Endothelial cell (in vitro differentiated cells): ENCODE measurements around the gene REM1. TPM values are rescaled to one million over a fixed set of nuclear protein-coding genes. Genes with fewer than 3 reads are reported as not detected.
"Not testable (repeated sequence)": the region's sequence is repeated elsewhere in the genome, so short reads cannot be mapped to it uniquely, and the experiment has no call there.

Source experiments
- DNase-seq: peaks from one replicate; pipeline ENCODE4 v3.0.0; 2021; ENCODE audit warnings: low spot score
- H3K27ac Mint-ChIP-seq: one replicate; pipeline ENCODE4 v1.8.0; 2021; ENCODE audit warnings: mixed read lengths, inconsistent platforms; ENCODE audit not compliant: unreplicated experiment
- H3K27me3 Mint-ChIP-seq: one replicate; pipeline ENCODE4 v1.8.0; 2021; ENCODE audit warnings: mild to moderate bottlenecking, moderate library complexity, mixed read lengths, inconsistent platforms; ENCODE audit not compliant: unreplicated experiment
- H3K36me3 Mint-ChIP-seq: one replicate; pipeline ENCODE4 v1.8.0; 2021; ENCODE audit warnings: mild to moderate bottlenecking, low read depth, mixed read lengths, inconsistent platforms; ENCODE audit not compliant: unreplicated experiment
- H3K4me1 Mint-ChIP-seq: one replicate; pipeline ENCODE4 v1.8.0; 2021; ENCODE audit warnings: mild to moderate bottlenecking, mixed read lengths, inconsistent platforms; ENCODE audit not compliant: unreplicated experiment
- H3K4me3 Mint-ChIP-seq: one replicate; pipeline ENCODE4 v1.8.0; 2021; ENCODE audit warnings: mild to moderate bottlenecking, mixed read lengths, inconsistent platforms; ENCODE audit not compliant: unreplicated experiment
- H3K9me3 Mint-ChIP-seq: one replicate; pipeline ENCODE4 v1.8.0; 2021; ENCODE audit warnings: mixed read lengths, inconsistent platforms; ENCODE audit not compliant: unreplicated experiment
- CTCF ChIP-seq: fragments of 200-600 bp; sonication (generic); IDR thresholded peaks from one replicate; pipeline ENCODE4 v1.5.0; 2021; ENCODE audit warnings: antibody characterized with exemption; ENCODE audit not compliant: unreplicated experiment
- total RNA-seq: library from RNA; stranded (reverse); fragmentation: NEBNext Ultra II Directional; extraction: Animal tissue kit (Norgen Biotek cat#: 25700); gene quantifications from one replicate; pipeline ENCODE4 v1.2.1, GENCODE V29; 2021; ENCODE audit not compliant: unreplicated experiment

The REM1 gene
- total RNA-seq, 1 donor from 2014 or later = not detected

- H3K4me1 Mint-ChIP-seq = no peaks in the 10 kb centered on the region
- H3K27me3 Mint-ChIP-seq = peaks cover 3% of the 10 kb centered on the region
- no peaks in the 10 kb centered on the region for H3K36me3 Mint-ChIP-seq
- H3K9me3 Mint-ChIP-seq = peaks cover 9% of the 10 kb centered on the region
- no peak for TF ChIP-seq CTCF
- H3K27ac Mint-ChIP-seq = no peak overlapping the region
- no peak overlapping the region for H3K4me3 Mint-ChIP-seq
- DNase-seq = no peak
Measured at GRCh38 chr20:31454361-31454760, 20.7 kb upstream of the REM1 start.

- not testable (repeated sequence) for H3K4me3 Mint-ChIP-seq, H3K27ac Mint-ChIP-seq, H3K36me3 Mint-ChIP-seq, H3K4me1 Mint-ChIP-seq, DNase-seq
- peaks cover 24% of the 10 kb centered on the region for H3K9me3 Mint-ChIP-seq
- H3K27me3 Mint-ChIP-seq = peaks cover 25% of the 10 kb centered on the region
Measured at GRCh38 chr20:31470946-31471345, 4.1 kb upstream of the REM1 start.

DNA sequence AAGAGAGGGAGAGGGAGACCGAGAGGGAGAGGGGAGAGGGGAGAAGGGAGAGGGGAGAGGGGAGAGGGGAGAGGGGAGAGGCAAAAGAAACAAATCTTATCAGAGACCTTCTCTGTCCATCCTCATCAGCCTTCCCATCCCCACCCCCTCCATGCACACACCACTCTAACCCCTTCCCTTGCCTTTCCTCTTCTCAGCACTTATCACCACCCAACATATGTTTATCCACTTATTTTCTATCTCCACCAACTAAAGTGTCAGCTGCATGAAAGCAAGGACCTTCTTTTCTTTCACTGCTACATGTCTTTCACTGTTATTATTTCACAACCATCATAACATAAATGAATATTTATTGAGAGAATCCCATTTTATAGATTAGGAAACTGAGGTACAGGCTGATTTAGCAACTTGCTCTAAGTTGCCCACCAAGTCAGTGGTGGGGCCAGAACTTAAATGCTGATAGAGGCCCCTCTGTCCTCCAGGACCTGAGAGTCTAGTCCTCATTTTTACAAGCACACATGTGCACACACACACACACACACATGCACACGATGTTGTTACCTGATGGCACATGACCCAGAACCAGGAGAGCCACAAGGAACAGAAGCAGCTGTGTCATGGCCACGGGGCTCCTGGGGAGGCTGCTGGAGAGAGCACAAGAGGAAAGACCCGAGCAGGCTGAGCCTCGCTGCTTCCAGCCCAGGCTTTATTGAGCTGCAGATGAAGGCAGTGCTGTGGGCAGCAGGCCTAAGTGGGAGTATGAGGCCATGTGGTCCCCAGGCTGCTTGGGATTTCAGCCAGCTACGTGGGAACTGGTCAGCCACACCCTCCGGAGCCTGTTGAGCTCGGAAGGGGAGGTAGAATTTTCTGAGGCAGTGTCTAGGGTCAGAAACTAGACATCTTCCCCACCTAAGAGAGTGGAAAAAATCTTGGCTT, 2.4 kb upstream of the REM1 start:
- peaks cover 6% of the 10 kb centered on the region for H3K36me3 Mint-ChIP-seq
- peak overlapping the region; percentile 49 for H3K27ac Mint-ChIP-seq
- TF ChIP-seq CTCF = no peak
- peaks cover 24% of the 10 kb centered on the region for H3K9me3 Mint-ChIP-seq
- H3K4me1 Mint-ChIP-seq = no peaks in the 10 kb centered on the region
- no peak for DNase-seq
- peaks cover 29% of the 10 kb centered on the region for H3K27me3 Mint-ChIP-seq
- H3K4me3 Mint-ChIP-seq = peak overlapping the region; percentile 82

GRCh38 chr20:31473331-31474096, 1.6 kb upstream of the REM1 start:
- Mint-ChIP-seq H3K4me1 (no peaks in the 10 kb centered on the region), H3K9me3 (peaks cover 18% of the 10 kb centered on the region), H3K36me3 (peaks cover 6% of the 10 kb centered on the region), H3K4me3 (no peak overlapping the region), H3K27me3 (peaks cover 26% of the 10 kb centered on the region), H3K27ac (no peak overlapping the region)
- no peak for DNase-seq
- no peak for TF ChIP-seq CTCF

DNA sequence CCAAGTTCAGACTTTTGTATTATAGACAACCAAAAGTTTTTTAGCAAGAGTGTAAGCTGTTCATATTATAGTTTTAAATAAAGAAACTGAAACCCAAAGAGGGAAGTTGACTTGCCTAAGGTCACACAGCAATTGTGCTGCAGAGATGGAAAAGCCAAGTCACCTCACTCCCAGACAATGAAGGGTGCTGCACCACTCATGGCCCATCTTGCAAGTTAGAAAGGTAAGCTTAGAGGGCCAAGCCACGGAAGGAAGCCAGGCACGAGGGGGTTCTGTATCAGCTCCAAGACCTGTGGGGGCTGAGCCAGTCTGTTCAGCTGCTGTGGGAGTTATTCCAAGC, 1.0 kb upstream of the REM1 start:
- no peak overlapping the region for H3K27ac Mint-ChIP-seq
- H3K9me3 Mint-ChIP-seq = peaks cover 18% of the 10 kb centered on the region
- no peak for TF ChIP-seq CTCF
- H3K36me3 Mint-ChIP-seq = peaks cover 6% of the 10 kb centered on the region
- H3K4me3 Mint-ChIP-seq = no peak overlapping the region
- no peaks in the 10 kb centered on the region for H3K4me1 Mint-ChIP-seq
- peaks cover 24% of the 10 kb centered on the region for H3K27me3 Mint-ChIP-seq
- DNase-seq = no peak
